Right lobe of liver (tissue), 6 donors: Measurements from ENCODE around the gene TNFRSF14. TPM values are rescaled to one million over a fixed set of nuclear protein-coding genes. Genes with fewer than 3 reads are reported as not detected.
A peak's percentile ranks its signal among the peaks of the same experiment; 100 is the strongest.

Source experiments
- ATAC-seq, 4 donors: fragments of 200-7000 bp; cut with Tn5 transposase; one replicate each; pipeline ENCODE4 v1.9.1; 2020; ENCODE audit warnings: mild to moderate bottlenecking in 4 of 4, moderate library complexity in 4 of 4
- DNase-seq, 3 donors: peaks; one replicate each; pipeline ENCODE4 v3.0.0-alpha.2; 2020
- H3K27ac ChIP-seq, 3 donors: fragments of 200-600 bp; one replicate each; pipeline ENCODE4 v1.8.0; 2022
- H3K27me3 ChIP-seq, 2 donors: fragments of 200-600 bp; one replicate each; pipeline ENCODE4 v1.8.0; 2022
- H3K36me3 ChIP-seq, 4 donors: fragments of 200-600 bp; sonication (generic) in 1 of 4; one replicate each; pipeline versions ENCODE4 v1.5.1 to v1.8.0; 2017 to 2022; ENCODE audit warnings: control low read depth in 1 of 4
- H3K4me1 ChIP-seq, 4 donors: fragments of 200-600 bp; sonication (generic) in 1 of 4; one replicate each; pipeline versions ENCODE4 v1.5.1 to v1.8.0; 2017 to 2022; ENCODE audit warnings: control low read depth in 1 of 4
- H3K4me3 ChIP-seq, 3 donors: fragments of 200-600 bp; one replicate each; pipeline ENCODE4 v1.8.0; 2022
- H3K9me3 ChIP-seq, 4 donors: fragments of 200-600 bp; sonication (generic) in 1 of 4; one replicate each; pipeline versions ENCODE4 v1.5.1 to v1.8.0; 2017 to 2022; ENCODE audit warnings: control low read depth in 1 of 4
- POLR2A ChIP-seq: fragments of 450-650 bp; IDR thresholded peaks from one replicate; pipeline ENCODE4 v1.6.1; 2017; ENCODE audit warnings: antibody characterized with exemption, mild to moderate bottlenecking
- WGBS: methylation state at CpG from one replicate; pipeline ENCODE4 v1.1.6; 2018; ENCODE audit warnings: low coverage, low lambda C conversion rate; ENCODE audit not compliant: insufficient coverage; ENCODE audit errors: missing lambda C conversion rate; 5-methylcytosine and 5-hydroxymethylcytosine counted together
- intact Hi-C, 2 donors: fragments of 100-400 bp; cut with DNase I; formaldehyde crosslinking; loops; one replicate each; pipeline versions ENCODE4 v1.11.2 to v1.14.1; 2022
- total RNA-seq, 6 experiments: library from RNA; depleted of rRNA in 2 of 6; stranded (reverse); fragments of >200 nt in 2 of 6; fragmentation: NEBNext Ultra II Directional in 3 of 6; extraction: Animal tissue kit (Norgen Biotek cat#: 25700) in 3 of 6; gene quantifications; one replicate each; pipeline versions ENCODE4 v1.1.0 to v1.2.4, GENCODE V29; 2016 to 2023
- TF ChIP-seq, protein P1 (sequence below), 4 donors: fragments of 200-600 bp in 3 of 4; fragments of 450-650 bp in 1 of 4; IDR thresholded peaks; one replicate each; pipeline versions ENCODE4 v1.5.1 to v1.8.0; 2016 to 2022; ENCODE audit warnings: antibody characterized with exemption in 4 of 4, mild to moderate bottlenecking in 2 of 4
- donor health status: DM: no; HTN: yes; CAD: no.
- donor health status: DM: no; HTN: no; CAD: no.
- donor health status: DM: no; HTN: no; CAD: no.
- donor health status: DM: no; HTN: yes; CAD: no.
- donor health status: DM: no; HTN: yes; CAD: no.

TNFRSF14 gene
- total RNA-seq, 6 experiments from 2014 or later = 31.0 to 54.8 (median 41.1) TPM

DNA sequence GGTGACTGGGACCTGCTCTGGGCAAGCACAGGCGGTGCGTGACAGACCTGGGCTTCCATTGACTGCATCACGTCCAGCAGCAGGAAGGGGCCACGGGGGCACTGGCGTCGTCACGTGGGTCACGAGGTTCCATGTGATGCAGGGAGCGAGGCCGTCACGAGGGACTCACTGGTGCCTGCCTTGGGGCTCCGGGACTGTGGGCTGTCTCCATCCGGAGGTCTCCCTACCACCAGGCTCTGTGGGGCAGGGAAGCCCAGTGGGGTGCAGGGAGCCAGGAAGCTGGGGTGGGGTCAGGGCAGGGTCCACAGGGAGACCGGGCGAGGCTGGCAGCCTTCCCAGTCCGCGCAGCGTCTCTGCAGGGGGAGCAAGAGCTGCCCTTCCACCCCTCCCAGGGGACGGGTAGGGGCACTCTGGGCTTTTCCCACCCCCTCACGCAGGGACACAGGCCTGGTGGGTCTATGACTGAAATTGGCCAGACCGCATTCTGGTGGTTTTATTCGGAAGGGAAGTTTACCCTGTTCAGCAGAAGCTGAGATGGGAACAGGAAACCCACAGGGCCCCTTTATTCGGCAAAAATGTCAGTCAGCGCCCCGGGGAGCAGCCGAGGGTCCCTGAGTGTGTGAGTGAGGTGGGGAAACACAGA lies 416 bp upstream of the TNFRSF14 start:
- peaks cover 0 to 12% (median 0%) of the 10 kb centered on the region in 4 donors for H3K4me1 ChIP-seq
- DNase-seq (peak; percentile 87 to 92 (median 90)), ATAC-seq (peak; percentile 56 to 71 (median 66))
- peak overlapping the region; percentile 93 to 96 (median 93) for H3K27ac ChIP-seq
- WGBS = 3% methylated on average over 8 of the region's 26 CpGs
- no peaks in the 10 kb centered on the region for H3K27me3 ChIP-seq
- peak overlapping the region; percentile 62 to 70 (median 63) for H3K4me3 ChIP-seq
- intact Hi-C loops = loop anchor here in 1 of 2 donors (10.0 kb wide), 1 partner anchor 89 kb away; no protein-coding TSS in a partner anchor
- peak; percentile 72 for TF ChIP-seq POLR2A
- TF ChIP-seq, protein P1, sequence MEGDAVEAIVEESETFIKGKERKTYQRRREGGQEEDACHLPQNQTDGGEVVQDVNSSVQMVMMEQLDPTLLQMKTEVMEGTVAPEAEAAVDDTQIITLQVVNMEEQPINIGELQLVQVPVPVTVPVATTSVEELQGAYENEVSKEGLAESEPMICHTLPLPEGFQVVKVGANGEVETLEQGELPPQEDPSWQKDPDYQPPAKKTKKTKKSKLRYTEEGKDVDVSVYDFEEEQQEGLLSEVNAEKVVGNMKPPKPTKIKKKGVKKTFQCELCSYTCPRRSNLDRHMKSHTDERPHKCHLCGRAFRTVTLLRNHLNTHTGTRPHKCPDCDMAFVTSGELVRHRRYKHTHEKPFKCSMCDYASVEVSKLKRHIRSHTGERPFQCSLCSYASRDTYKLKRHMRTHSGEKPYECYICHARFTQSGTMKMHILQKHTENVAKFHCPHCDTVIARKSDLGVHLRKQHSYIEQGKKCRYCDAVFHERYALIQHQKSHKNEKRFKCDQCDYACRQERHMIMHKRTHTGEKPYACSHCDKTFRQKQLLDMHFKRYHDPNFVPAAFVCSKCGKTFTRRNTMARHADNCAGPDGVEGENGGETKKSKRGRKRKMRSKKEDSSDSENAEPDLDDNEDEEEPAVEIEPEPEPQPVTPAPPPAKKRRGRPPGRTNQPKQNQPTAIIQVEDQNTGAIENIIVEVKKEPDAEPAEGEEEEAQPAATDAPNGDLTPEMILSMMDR (IDR thresholded peaks at IDR 0.05) = no peak
- no peaks in the 10 kb centered on the region for H3K9me3 ChIP-seq
- peaks cover 0 to 9% (median under 1%) of the 10 kb centered on the region in 4 donors for H3K36me3 ChIP-seq

DNA sequence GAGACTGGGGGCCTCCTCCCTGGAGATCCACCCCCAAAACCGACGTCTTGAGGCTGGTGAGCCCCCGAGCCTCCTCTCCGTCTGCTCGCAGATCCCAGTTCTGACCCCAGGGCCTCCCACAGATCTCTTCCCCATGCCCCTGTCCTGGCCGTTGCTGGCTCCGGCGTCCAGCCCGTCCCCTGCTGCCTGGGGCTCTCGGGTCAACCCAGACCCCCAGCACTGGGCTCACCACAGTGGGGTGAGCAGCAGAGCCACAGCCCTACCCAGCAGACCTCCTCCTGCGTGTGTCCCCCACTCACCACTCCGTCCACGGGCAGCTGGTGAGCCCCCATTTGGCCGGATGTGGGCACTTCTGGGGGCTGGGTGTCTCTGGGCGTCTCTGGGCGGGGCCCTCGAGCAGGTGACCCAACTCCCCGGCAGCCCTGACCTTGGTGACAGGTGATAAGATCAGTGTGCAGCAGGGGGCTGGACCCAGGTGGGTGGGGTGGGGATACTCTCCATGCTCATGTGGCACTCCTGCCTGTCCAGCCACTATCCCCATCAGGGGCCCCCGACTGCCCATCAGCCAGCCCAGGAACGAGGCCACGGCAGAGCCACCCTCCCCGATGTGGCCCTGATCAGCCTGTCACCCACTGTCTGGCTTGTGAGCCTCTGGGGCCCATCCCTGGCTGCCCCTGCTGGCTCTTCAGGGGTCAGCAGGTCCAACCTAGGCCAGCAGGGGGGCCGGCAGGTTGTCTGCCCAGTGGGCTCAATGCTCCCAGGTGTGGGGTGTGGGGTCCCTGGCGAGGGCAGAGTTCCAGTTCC lies 709 bp downstream of the TNFRSF14 start:
- Histone ChIP-seq H3K9me3 (no peaks in the 10 kb centered on the region), H3K36me3 (peaks cover 0 to 9% (median under 1%) of the 10 kb centered on the region in 4 donors), H3K27ac (peak overlapping the region; percentile 93 to 96 (median 93)), H3K4me3 (peak overlapping the region; percentile 62 to 70 (median 63)), H3K4me1 (peaks cover 0 to 12% (median 0%) of the 10 kb centered on the region in 4 donors), H3K27me3 (no peaks in the 10 kb centered on the region)
- DNase-seq (peak in 2 of 3 donors; percentile 72 to 73), ATAC-seq (peak; percentile 6 to 44 (median 24))
- intact Hi-C loops = loop anchor here in 1 of 2 donors (10.0 kb wide), 1 partner anchor 88 kb away; no protein-coding TSS in a partner anchor
- WGBS = 0% methylated on average over 3 of the region's 24 CpGs
- no peak for TF ChIP-seq POLR2A
- TF ChIP-seq, protein P1 (IDR thresholded peaks at IDR 0.05) = no peak

DNA sequence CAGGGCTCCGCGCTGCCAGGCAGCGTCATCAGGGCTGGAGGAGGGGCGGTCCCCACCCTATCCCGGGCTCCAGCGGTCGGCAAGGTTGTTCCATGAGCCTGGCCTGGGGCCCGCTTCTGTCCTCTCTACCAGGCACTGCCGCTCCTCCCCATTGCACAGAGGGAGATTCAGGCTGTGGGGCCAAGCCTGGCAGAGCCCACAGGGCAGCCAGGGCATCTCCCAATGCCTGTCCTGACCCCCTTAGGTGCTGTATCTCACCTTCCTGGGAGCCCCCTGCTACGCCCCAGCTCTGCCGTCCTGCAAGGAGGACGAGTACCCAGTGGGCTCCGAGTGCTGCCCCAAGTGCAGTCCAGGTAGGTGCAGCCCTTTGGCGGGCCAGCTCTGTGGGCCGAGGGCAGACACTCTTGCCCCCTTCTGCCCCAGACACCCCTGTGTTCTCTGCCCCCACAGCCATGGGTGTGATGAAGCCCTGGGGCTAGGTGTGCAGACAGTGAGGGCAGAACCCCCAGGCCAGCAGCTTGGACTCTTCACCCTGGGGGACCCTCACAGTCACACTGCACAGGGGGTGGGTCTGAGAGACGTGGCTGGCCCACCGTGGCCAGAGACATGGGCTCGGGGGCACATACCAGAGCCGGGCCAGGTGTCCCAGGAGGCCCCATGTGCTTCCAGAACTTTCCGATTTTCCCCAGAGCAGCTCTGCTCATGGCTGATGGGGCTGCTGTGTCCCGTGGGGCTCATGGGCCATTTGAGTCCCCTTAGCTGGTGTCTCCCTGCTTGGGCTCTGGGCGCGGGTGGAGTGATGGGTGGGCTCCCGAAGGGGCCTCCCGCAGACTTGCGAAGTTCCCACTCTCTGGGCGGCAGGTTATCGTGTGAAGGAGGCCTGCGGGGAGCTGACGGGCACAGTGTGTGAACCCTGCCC lies 1.6 kb downstream of the TNFRSF14 start:
- peaks cover 0 to 12% (median 0%) of the 10 kb centered on the region in 4 donors for H3K4me1 ChIP-seq
- WGBS = no CpG with 5 or more reads among the region's 30 CpGs
- no peaks in the 10 kb centered on the region for H3K27me3 ChIP-seq
- intact Hi-C loops = loop anchor here in 1 of 2 donors (10.0 kb wide), 1 partner anchor 87 kb away; no protein-coding TSS in a partner anchor
- peak in 2 of 3 donors; percentile 63 to 72 for DNase-seq
- peak overlapping the region in 2 of 3 donors; percentile 93 to 96 for H3K27ac ChIP-seq
- peak in 3 of 4 donors; percentile 3 to 11 (median 8) for ATAC-seq
- no peaks in the 10 kb centered on the region for H3K9me3 ChIP-seq
- peak overlapping the region; percentile 62 to 70 (median 63) for H3K4me3 ChIP-seq
- TF ChIP-seq POLR2A = no peak
- TF ChIP-seq, protein P1 (IDR thresholded peaks at IDR 0.05) = no peak
- peaks cover 0 to 9% (median under 1%) of the 10 kb centered on the region in 4 donors for H3K36me3 ChIP-seq

DNA sequence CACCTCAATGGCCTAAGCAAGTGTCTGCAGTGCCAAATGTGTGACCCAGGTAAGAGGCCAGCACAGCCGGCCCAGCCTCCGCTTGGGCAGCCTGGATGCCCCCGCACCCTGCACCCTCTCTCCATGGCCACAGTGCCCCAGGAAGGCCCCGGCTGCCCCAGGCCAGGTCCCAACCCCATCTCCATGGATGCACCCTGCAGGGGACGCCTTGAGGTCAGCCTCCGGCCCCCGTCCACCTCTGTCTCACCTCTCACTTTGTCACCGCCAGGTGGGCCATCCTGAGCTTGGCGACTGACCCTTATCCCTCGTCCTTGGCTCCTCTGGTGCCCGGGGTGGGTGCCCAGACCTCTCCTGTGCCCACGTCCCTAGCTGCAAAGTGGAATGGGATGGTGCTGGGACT lies 2.2 kb downstream of the TNFRSF14 start:
- Histone ChIP-seq H3K36me3 (peaks cover 0 to 9% (median under 1%) of the 10 kb centered on the region in 4 donors), H3K4me3 (no peak overlapping the region), H3K9me3 (no peaks in the 10 kb centered on the region), H3K27ac (no peak overlapping the region), H3K27me3 (no peaks in the 10 kb centered on the region), H3K4me1 (peaks cover 0 to 12% (median 0%) of the 10 kb centered on the region in 4 donors)
- TF ChIP-seq, protein P1 (IDR thresholded peaks at IDR 0.05) = no peak
- no peak for TF ChIP-seq POLR2A
- intact Hi-C loops = loop anchor here in 1 of 2 donors (10.0 kb wide), 1 partner anchor 86 kb away; no protein-coding TSS in a partner anchor
- WGBS = no CpG with 5 or more reads among the region's 12 CpGs
- ATAC-seq (no peak), DNase-seq (peak in 1 of 3 donors; percentile 46)
